Measurements from ENCODE around the gene MFAP4.

GRCh38 chr17:19369846-19370492 lies 17.0 kb downstream of the MFAP4 start:
- TF ChIP-seq CHD7 (IDR thresholded peaks at IDR 0.05; ENCODE audit: low read depth, low read length) (no peak), PREB (CRISPR knock-in tag; IDR thresholded peaks at IDR 0.05) (no peak), ELF4 (CRISPR knock-in tag; IDR thresholded peaks at IDR 0.05) (no peak), HMG20A (CRISPR knock-in tag; conservative IDR thresholded peaks at IDR 0.05) (no peak), SNAPC5 (CRISPR knock-in tag; IDR thresholded peaks at IDR 0.05) (no peak), ZNF133 (CRISPR knock-in tag; IDR thresholded peaks at IDR 0.05) (no peak), ZNF785 (CRISPR knock-in tag; IDR thresholded peaks at IDR 0.05) (no peak), SREBF2 (CRISPR knock-in tag; IDR thresholded peaks at IDR 0.05) (no peak), E2F1 (CRISPR knock-in tag; IDR thresholded peaks at IDR 0.05) (no peak), EP300 (IDR thresholded peaks at IDR 0.05; ENCODE audit: low read length) (no peak), POLR2A (conservative IDR thresholded peaks at IDR 0.05) (no peak), NFATC3 (IDR thresholded peaks at IDR 0.05) (no peak)
- TF ChIP-seq, protein P1, sequence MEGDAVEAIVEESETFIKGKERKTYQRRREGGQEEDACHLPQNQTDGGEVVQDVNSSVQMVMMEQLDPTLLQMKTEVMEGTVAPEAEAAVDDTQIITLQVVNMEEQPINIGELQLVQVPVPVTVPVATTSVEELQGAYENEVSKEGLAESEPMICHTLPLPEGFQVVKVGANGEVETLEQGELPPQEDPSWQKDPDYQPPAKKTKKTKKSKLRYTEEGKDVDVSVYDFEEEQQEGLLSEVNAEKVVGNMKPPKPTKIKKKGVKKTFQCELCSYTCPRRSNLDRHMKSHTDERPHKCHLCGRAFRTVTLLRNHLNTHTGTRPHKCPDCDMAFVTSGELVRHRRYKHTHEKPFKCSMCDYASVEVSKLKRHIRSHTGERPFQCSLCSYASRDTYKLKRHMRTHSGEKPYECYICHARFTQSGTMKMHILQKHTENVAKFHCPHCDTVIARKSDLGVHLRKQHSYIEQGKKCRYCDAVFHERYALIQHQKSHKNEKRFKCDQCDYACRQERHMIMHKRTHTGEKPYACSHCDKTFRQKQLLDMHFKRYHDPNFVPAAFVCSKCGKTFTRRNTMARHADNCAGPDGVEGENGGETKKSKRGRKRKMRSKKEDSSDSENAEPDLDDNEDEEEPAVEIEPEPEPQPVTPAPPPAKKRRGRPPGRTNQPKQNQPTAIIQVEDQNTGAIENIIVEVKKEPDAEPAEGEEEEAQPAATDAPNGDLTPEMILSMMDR (IDR thresholded peaks at IDR 0.05 in 2 of 3, conservative IDR thresholded peaks at IDR 0.05 in 1 of 3; ENCODE audit: insufficient read depth in 2 of 3, low read depth in 1 of 3, low read length in 3 of 3), result no peak
- TF ChIP-seq, protein P2, sequence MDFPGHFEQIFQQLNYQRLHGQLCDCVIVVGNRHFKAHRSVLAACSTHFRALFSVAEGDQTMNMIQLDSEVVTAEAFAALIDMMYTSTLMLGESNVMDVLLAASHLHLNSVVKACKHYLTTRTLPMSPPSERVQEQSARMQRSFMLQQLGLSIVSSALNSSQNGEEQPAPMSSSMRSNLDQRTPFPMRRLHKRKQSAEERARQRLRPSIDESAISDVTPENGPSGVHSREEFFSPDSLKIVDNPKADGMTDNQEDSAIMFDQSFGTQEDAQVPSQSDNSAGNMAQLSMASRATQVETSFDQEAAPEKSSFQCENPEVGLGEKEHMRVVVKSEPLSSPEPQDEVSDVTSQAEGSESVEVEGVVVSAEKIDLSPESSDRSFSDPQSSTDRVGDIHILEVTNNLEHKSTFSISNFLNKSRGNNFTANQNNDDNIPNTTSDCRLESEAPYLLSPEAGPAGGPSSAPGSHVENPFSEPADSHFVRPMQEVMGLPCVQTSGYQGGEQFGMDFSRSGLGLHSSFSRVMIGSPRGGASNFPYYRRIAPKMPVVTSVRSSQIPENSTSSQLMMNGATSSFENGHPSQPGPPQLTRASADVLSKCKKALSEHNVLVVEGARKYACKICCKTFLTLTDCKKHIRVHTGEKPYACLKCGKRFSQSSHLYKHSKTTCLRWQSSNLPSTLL (IDR thresholded peaks at IDR 0.05), result no peak
